ENCODE data around the gene INF2.

The INF2 gene

GRCh38 chr14:104687601-104688504, 1.6 kb upstream of the INF2 start:
- DNase-seq, result peak in 21 of 51 donors; percentile 22 to 73 (median 47)

- DNase-seq, result no peak
Measured at GRCh38 chr14:104688505-104689108, 811 bp upstream of the INF2 start.

GRCh38 chr14:104689881-104690711, 678 bp downstream of the INF2 start:
- no peak for DNase-seq

GRCh38 chr14:104690861-104691455, 1.5 kb downstream of the INF2 start:
- DNase-seq, result no peak

GRCh38 chr14:104691546-104692260, 2.3 kb downstream of the INF2 start:
- DNase-seq, result no peak

- peak in 1 of 51 donors; percentile 47 for DNase-seq
Measured at GRCh38 chr14:104692261-104692938, 3.0 kb downstream of the INF2 start.

- DNase-seq, result no peak
Measured at GRCh38 chr14:104692939-104693315, 3.5 kb downstream of the INF2 start.

GRCh38 chr14:104693482-104694431, 4.3 kb downstream of the INF2 start:
- peak in 15 of 51 donors; percentile 25 to 63 (median 45) for DNase-seq

GRCh38 chr14:104694475-104694950, 5.1 kb downstream of the INF2 start:
- peak in 45 of 51 donors; percentile 41 to 92 (median 78) for DNase-seq

- peak in 1 of 51 donors; percentile 43 for DNase-seq
Measured at GRCh38 chr14:104694991-104695659, 5.7 kb downstream of the INF2 start.

GRCh38 chr14:104695660-104696000, 6.2 kb downstream of the INF2 start:
- DNase-seq, result peak in 1 of 51 donors; percentile 39

- peak in 11 of 51 donors; percentile 20 to 57 (median 33) for DNase-seq
Measured at GRCh38 chr14:104696671-104697316, 7.4 kb downstream of the INF2 start.

- no peak for DNase-seq
Measured at GRCh38 chr14:104697317-104697703, 7.9 kb downstream of the INF2 start.

- peak in 3 of 51 donors; percentile 31 to 71 (median 40) for DNase-seq
Measured at GRCh38 chr14:104697892-104698583, 8.6 kb downstream of the INF2 start.

- DNase-seq, result peak in 18 of 51 donors; percentile 19 to 70 (median 40)
Measured at GRCh38 chr14:104698688-104699425, 9.4 kb downstream of the INF2 start.

GRCh38 chr14:104699426-104699748, 10.0 kb downstream of the INF2 start:
- peak in 1 of 51 donors; percentile 44 for DNase-seq

All from hypothalamus (tissue), 51 donors.